HCT116 (cell line): Measurements from ENCODE around the gene GRIN3B. TPM values are rescaled to one million over a fixed set of nuclear protein-coding genes. Genes with fewer than 3 reads are reported as not detected.

Experiments
- ATAC-seq: fragments of 200-7000 bp; cut with Tn5 transposase; 2 replicates; pipeline ENCODE4 v1.9.1; 2020; ENCODE audit warnings: mild to moderate bottlenecking, moderate library complexity
- BruUV-seq: library from RNA; stranded (reverse); fragments of 400-500 nt; replicated peaks from 2 replicates; lab custom pipeline; 2021; lab: Mats Ljungman, UMichigan
- CTCF ChIA-PET: fragments of 300-600 bp; sonication (Branson Sonifier 250); formaldehyde crosslinking; loops from one replicate; lab custom pipeline; 2021; ENCODE audit warnings: antibody characterized with exemption; lab: Charles Lee
- POLR2A ChIA-PET: fragments of 300-600, 350-600 bp; sonication (Branson Sonifier 250); formaldehyde crosslinking; loops from one replicate; lab custom pipeline; 2021; ENCODE audit warnings: antibody characterized with exemption; lab: Charles Lee
- RAD21 ChIA-PET, 2 experiments: fragments of 300-600 bp; sonication (Branson Sonifier 250); formaldehyde crosslinking; loops; one replicate each; lab custom pipeline; 2023; ENCODE audit warnings: low total read pairs in 2 of 2; ENCODE audit not compliant: uncharacterized antibody in 2 of 2, unreplicated experiment in 2 of 2, low non-redundant PET in 1 of 2; lab: Charles Lee
- DNase-seq: peaks from one replicate; pipeline ENCODE4 v3.0.0-alpha.2; 2010; ENCODE audit warnings: low read depth, low spot score
- H2AFZ ChIP-seq: fragments of 200-600 bp; shearing (Covaris generic), sonication (generic); 2 replicates; pipeline ENCODE4 v1.6.1; 2017; ENCODE audit warnings: low read depth, mixed run types, mixed read lengths, antibody characterized with exemption, low read length; ENCODE audit not compliant: poor library complexity, severe bottlenecking
- H3K27ac ChIP-seq: 2 replicates; pipeline ENCODE4 v1.5.1; 2012; ENCODE audit warnings: low read depth, low read length
- H3K27me3 ChIP-seq: fragments of 200-600 bp; sonication (generic); 2 replicates; pipeline ENCODE4 v1.6.1; 2016; ENCODE audit warnings: mixed run types, low read length, mixed read lengths; ENCODE audit not compliant: insufficient read depth
- H3K36me3 ChIP-seq, 2 experiments: fragments of 200-500 bp in 1 of 2; fragments of 200-600 bp in 1 of 2; sonication (Bioruptor generic) in 1 of 2; sonication (generic) in 1 of 2; 2 replicates each; pipeline versions ENCODE4 v1.5.1 to v1.6.1; 2014 to 2016; ENCODE audit warnings: low read length in 2 of 2, inconsistent platforms in 1 of 2, mixed read lengths in 1 of 2, mixed run types in 1 of 2; ENCODE audit not compliant: insufficient read depth in 2 of 2, control insufficient read depth in 1 of 2
- H3K4me1 ChIP-seq, 2 experiments: fragments of 200-600 bp in 1 of 2; sonication (generic) in 1 of 2; 2 replicates each; pipeline versions ENCODE4 v1.5.1 to v1.6.1; 2012 to 2017; ENCODE audit warnings: low read length in 2 of 2, inconsistent platforms in 1 of 2, mild to moderate bottlenecking in 1 of 2, mixed read lengths in 1 of 2, mixed run types in 1 of 2, moderate library complexity in 1 of 2; ENCODE audit not compliant: insufficient read depth in 2 of 2, control insufficient read depth in 1 of 2
- H3K4me2 ChIP-seq: fragments of 200-600 bp; sonication (generic); 2 replicates; pipeline ENCODE4 v1.6.1; 2017; ENCODE audit warnings: mixed run types, low read length, mixed read lengths
- H3K4me3 ChIP-seq, 2 experiments: fragments of 200-600 bp in 1 of 2; sonication (generic) in 1 of 2; replicated peaks in 1 of 2; 2 replicates each; pipeline ENCODE4 v1.5.1; 2011 to 2016; ENCODE audit warnings: low read length in 2 of 2, control low read depth in 1 of 2, low read depth in 1 of 2, mild to moderate bottlenecking in 1 of 2, mixed read lengths in 1 of 2, mixed run types in 1 of 2
- H3K79me2 ChIP-seq: fragments of 200-600 bp; sonication (generic); 2 replicates; pipeline ENCODE4 v1.6.1; 2017; ENCODE audit warnings: mild to moderate bottlenecking, mixed run types, low read length, moderate library complexity, mixed read lengths; ENCODE audit not compliant: insufficient read depth
- H3K9ac ChIP-seq: fragments of 200-600 bp; sonication (generic); 2 replicates; pipeline ENCODE4 v1.6.1; 2016; ENCODE audit warnings: low read length, mixed read lengths
- H3K9me2 ChIP-seq: fragments of 200-600 bp; sonication (generic), shearing (Covaris generic); 2 replicates; pipeline ENCODE4 v1.6.1; 2017; ENCODE audit warnings: mixed run types, mild to moderate bottlenecking, moderate library complexity; ENCODE audit not compliant: insufficient read depth
- H3K9me3 ChIP-seq, 2 experiments: fragments of 200-500 bp in 1 of 2; fragments of 200-600 bp in 1 of 2; sonication (Bioruptor generic) in 1 of 2; sonication (generic) in 1 of 2; 2 replicates each; pipeline ENCODE4 v1.6.1; 2014 to 2017; ENCODE audit warnings: low read length in 2 of 2, mixed read lengths in 2 of 2, inconsistent platforms in 1 of 2, low read depth in 1 of 2, mild to moderate bottlenecking in 1 of 2, mixed run types in 1 of 2, moderate library complexity in 1 of 2; ENCODE audit not compliant: control insufficient read depth in 1 of 2, insufficient read depth in 1 of 2
- H4K20me1 ChIP-seq: fragments of 200-600 bp; sonication (generic), shearing (Covaris generic); 2 replicates; pipeline ENCODE4 v1.6.1; 2017; ENCODE audit warnings: mixed run types, mild to moderate bottlenecking, moderate library complexity; ENCODE audit not compliant: insufficient read depth
- CEBPB ChIP-seq: IDR thresholded peaks from 2 replicates; pipeline ENCODE4 v1.6.1; 2012; ENCODE audit warnings: low read depth
- FOSL1 ChIP-seq: IDR thresholded peaks from 2 replicates; pipeline ENCODE4 v1.6.1; 2012; ENCODE audit warnings: low read depth
- JUND ChIP-seq: IDR thresholded peaks from 2 replicates; pipeline ENCODE4 v1.6.1; 2012
- SIN3A ChIP-seq: IDR thresholded peaks from 2 replicates; pipeline ENCODE4 v1.6.1; 2012; ENCODE audit warnings: low read depth
- ZNF274 ChIP-seq: fragments of 200-500 bp; sonication (Bioruptor generic); IDR thresholded peaks from 2 replicates; pipeline ENCODE4 v1.6.1; 2014; ENCODE audit warnings: mild to moderate bottlenecking, low read depth, low read length, inconsistent platforms
- intact Hi-C: fragments of 100-400 bp; cut with micrococcal nuclease; formaldehyde crosslinking; loops from 2 replicates; pipeline ENCODE4 v1.10.0; 2022
- total RNA-seq: library from RNA; stranded (reverse); gene quantifications from one replicate; pipeline ENCODE4 v1.2.1, GENCODE V29; 2021; ENCODE audit not compliant: unreplicated experiment
- TF ChIP-seq, protein P1 (sequence below): IDR thresholded peaks from 2 replicates; pipeline ENCODE4 v1.6.1; 2012; ENCODE audit warnings: low read depth
- TF ChIP-seq, protein P2 (sequence below), 3 experiments: fragments of 200-600 bp in 1 of 3; sonication (generic) in 1 of 3; IDR thresholded peaks in 2 of 3; conservative IDR thresholded peaks in 1 of 3; 2 replicates each; pipeline ENCODE4 v1.5.1; 2012 to 2017; ENCODE audit warnings: low read depth in 2 of 3, low read length in 2 of 3, antibody characterized with exemption in 1 of 3, borderline replicate concordance in 1 of 3, control low read depth in 1 of 3, mild to moderate bottlenecking in 1 of 3, mixed read lengths in 1 of 3, mixed run types in 1 of 3, moderate library complexity in 1 of 3; ENCODE audit not compliant: insufficient read depth in 1 of 3
- TF ChIP-seq, protein P3 (sequence below): IDR thresholded peaks from 2 replicates; pipeline ENCODE4 v1.6.1; 2011; ENCODE audit warnings: mild to moderate bottlenecking, low read length, moderate library complexity; ENCODE audit not compliant: insufficient replicate concordance; ENCODE audit errors: extremely low read depth

GRIN3B gene
- total RNA-seq, 1 experiment from 2014 or later = 0.69 TPM

DNA sequence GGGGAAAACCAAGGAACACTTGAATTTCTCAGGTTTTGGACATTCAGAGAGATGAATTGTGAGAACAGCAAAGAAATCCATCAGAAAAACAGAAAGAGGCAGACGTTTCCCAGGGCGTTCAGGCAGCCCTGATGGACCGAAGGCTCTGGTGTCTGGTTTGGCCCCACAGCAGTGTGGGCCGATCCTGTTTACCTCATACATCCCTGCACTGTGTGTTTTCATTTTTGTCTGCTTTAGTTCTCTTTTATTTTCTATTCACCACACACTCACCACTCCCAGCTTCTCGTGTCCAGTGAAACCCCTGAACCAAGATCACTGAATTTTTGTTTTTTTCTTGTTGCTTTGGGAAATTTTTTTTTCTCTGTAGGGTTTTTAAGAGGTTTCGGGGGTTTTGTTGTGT lies 27.9 kb upstream of the GRIN3B start:
- intact Hi-C loops = no loop called here
- Histone ChIP-seq H3K4me3 (no peak overlapping the region), H3K36me3 (peaks cover 5 to 35% of the 10 kb centered on the region in 2 experiments), H3K79me2 (no peaks in the 10 kb centered on the region), H3K27me3 (no peaks in the 10 kb centered on the region), H4K20me1 (no peaks in the 10 kb centered on the region), H3K4me2 (no peak overlapping the region), H3K9ac (no peak overlapping the region), H3K9me3 (peaks cover 8 to 19% of the 10 kb centered on the region in 2 experiments; a peak in 3 of 4 replicates), H2AFZ (no peak overlapping the region), H3K27ac (no peak overlapping the region), H3K9me2 (no peaks in the 10 kb centered on the region), H3K4me1 (no peaks in the 10 kb centered on the region)
- no TSS peak for BruUV-seq
- no peak for ATAC-seq
- ChIA-PET CTCF (no interaction called here), POLR2A (no interaction called here), RAD21 (no interaction called here)
- TF ChIP-seq FOSL1 (no peak), JUND (no peak)
- TF ChIP-seq, protein P1, sequence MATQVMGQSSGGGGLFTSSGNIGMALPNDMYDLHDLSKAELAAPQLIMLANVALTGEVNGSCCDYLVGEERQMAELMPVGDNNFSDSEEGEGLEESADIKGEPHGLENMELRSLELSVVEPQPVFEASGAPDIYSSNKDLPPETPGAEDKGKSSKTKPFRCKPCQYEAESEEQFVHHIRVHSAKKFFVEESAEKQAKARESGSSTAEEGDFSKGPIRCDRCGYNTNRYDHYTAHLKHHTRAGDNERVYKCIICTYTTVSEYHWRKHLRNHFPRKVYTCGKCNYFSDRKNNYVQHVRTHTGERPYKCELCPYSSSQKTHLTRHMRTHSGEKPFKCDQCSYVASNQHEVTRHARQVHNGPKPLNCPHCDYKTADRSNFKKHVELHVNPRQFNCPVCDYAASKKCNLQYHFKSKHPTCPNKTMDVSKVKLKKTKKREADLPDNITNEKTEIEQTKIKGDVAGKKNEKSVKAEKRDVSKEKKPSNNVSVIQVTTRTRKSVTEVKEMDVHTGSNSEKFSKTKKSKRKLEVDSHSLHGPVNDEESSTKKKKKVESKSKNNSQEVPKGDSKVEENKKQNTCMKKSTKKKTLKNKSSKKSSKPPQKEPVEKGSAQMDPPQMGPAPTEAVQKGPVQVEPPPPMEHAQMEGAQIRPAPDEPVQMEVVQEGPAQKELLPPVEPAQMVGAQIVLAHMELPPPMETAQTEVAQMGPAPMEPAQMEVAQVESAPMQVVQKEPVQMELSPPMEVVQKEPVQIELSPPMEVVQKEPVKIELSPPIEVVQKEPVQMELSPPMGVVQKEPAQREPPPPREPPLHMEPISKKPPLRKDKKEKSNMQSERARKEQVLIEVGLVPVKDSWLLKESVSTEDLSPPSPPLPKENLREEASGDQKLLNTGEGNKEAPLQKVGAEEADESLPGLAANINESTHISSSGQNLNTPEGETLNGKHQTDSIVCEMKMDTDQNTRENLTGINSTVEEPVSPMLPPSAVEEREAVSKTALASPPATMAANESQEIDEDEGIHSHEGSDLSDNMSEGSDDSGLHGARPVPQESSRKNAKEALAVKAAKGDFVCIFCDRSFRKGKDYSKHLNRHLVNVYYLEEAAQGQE = no peak
- DNase-seq = no peak

DNA sequence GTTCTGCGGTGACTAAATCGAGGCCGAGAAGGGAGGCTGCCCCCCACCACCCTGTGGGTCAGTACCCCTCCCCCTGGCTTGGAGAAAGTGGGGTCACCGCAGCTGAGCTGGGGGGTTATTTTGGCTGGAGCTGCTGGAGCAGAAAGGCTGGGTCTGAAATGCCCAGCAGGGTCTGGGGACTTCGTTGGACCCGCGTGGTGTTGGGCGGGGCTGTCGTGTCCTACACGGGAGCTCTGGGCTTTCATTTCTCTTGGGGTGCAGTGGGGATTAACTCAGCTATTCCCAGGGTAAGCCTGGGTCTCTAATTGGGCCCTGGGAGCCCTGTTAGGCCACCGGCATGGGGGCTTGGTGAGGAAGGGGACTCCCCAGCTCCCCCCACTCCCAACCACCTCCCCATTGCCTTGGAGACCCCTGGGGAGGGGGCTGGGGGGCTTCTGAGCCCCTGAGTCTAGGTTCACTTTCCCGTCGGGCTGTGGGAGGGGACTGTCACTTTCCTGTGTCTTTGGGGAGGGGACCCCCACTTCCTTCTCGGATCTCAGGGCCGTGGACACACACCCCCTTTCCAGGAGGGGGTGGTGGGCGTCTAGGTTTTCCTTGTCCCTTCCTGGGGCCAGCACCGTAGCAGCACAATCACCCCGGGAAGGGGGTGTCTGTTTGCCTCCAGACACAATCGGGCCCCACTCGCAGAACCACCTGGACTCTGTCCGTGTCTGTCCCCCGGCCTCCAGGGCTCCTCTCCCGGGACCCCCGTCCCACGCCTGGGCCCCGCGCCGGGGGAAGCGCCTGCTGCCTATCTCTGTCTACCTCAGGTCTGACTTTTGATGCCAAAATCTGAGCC lies 26.3 kb upstream of the GRIN3B start:
- H3K4me1 ChIP-seq = no peaks in the 10 kb centered on the region
- no peaks in the 10 kb centered on the region for H3K9me2 ChIP-seq
- no peak overlapping the region for H3K9ac ChIP-seq
- no peaks in the 10 kb centered on the region for H4K20me1 ChIP-seq
- no peak for ATAC-seq
- ChIA-PET POLR2A (no interaction called here), CTCF (no interaction called here), RAD21 (no interaction called here)
- H3K27ac ChIP-seq = no peak overlapping the region
- BruUV-seq = no TSS peak
- no peak for DNase-seq
- H3K4me3 ChIP-seq = no peak overlapping the region
- H3K4me2 ChIP-seq = no peak overlapping the region
- H2AFZ ChIP-seq = no peak overlapping the region
- H3K79me2 ChIP-seq = no peaks in the 10 kb centered on the region
- no peaks in the 10 kb centered on the region for H3K27me3 ChIP-seq
- H3K36me3 ChIP-seq = peaks cover 5 to 25% of the 10 kb centered on the region in 2 experiments
- intact Hi-C loops = no loop called here
- TF ChIP-seq SIN3A = no peak
- TF ChIP-seq ZNF274 = no peak
- TF ChIP-seq, protein P2, sequence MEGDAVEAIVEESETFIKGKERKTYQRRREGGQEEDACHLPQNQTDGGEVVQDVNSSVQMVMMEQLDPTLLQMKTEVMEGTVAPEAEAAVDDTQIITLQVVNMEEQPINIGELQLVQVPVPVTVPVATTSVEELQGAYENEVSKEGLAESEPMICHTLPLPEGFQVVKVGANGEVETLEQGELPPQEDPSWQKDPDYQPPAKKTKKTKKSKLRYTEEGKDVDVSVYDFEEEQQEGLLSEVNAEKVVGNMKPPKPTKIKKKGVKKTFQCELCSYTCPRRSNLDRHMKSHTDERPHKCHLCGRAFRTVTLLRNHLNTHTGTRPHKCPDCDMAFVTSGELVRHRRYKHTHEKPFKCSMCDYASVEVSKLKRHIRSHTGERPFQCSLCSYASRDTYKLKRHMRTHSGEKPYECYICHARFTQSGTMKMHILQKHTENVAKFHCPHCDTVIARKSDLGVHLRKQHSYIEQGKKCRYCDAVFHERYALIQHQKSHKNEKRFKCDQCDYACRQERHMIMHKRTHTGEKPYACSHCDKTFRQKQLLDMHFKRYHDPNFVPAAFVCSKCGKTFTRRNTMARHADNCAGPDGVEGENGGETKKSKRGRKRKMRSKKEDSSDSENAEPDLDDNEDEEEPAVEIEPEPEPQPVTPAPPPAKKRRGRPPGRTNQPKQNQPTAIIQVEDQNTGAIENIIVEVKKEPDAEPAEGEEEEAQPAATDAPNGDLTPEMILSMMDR (IDR thresholded peaks at IDR 0.05 in 2 of 3, conservative IDR thresholded peaks at IDR 0.05 in 1 of 3; ENCODE audit: borderline replicate concordance in 1 of 3, insufficient read depth in 1 of 3, low read depth in 2 of 3, low read length in 2 of 3) = no peak
- TF ChIP-seq, protein P3, sequence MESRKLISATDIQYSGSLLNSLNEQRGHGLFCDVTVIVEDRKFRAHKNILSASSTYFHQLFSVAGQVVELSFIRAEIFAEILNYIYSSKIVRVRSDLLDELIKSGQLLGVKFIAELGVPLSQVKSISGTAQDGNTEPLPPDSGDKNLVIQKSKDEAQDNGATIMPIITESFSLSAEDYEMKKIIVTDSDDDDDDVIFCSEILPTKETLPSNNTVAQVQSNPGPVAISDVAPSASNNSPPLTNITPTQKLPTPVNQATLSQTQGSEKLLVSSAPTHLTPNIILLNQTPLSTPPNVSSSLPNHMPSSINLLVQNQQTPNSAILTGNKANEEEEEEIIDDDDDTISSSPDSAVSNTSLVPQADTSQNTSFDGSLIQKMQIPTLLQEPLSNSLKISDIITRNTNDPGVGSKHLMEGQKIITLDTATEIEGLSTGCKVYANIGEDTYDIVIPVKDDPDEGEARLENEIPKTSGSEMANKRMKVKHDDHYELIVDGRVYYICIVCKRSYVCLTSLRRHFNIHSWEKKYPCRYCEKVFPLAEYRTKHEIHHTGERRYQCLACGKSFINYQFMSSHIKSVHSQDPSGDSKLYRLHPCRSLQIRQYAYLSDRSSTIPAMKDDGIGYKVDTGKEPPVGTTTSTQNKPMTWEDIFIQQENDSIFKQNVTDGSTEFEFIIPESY = no peak
- no peak for TF ChIP-seq CEBPB
- peaks cover 8 to 19% of the 10 kb centered on the region in 2 experiments; a peak in 3 of 4 replicates for H3K9me3 ChIP-seq
